GM12878 (cell line): ENCODE results near the gene WDR64. TPM values are rescaled to one million over a fixed set of nuclear protein-coding genes. Genes with fewer than 3 reads are reported as not detected.

Experiments used
- ATF7 ChIP-seq: fragments of 450-650 bp; IDR thresholded peaks from 2 replicates; pipeline ENCODE4 v1.6.1; 2016; ENCODE audit warnings: low read depth, mild to moderate bottlenecking
- BCLAF1 ChIP-seq: fragments of 450-650 bp; IDR thresholded peaks from 2 replicates; pipeline ENCODE4 v1.6.1; 2017; ENCODE audit warnings: antibody characterized with exemption, mild to moderate bottlenecking, moderate library complexity
- ESRRA ChIP-seq: IDR thresholded peaks from 2 replicates; pipeline ENCODE4 v1.6.1; 2012; ENCODE audit warnings: mild to moderate bottlenecking, low read length, improper control_type of control experiment
- IKZF2 ChIP-seq, 2 experiments: fragments of 450-650 bp; IDR thresholded peaks; 2 replicates each; pipeline ENCODE4 v1.6.1; 2017; ENCODE audit warnings: mild to moderate bottlenecking in 2 of 2, moderate library complexity in 2 of 2
- PAX8 ChIP-seq: fragments of 450-650 bp; IDR thresholded peaks from 2 replicates; pipeline ENCODE4 v1.6.1; 2017; ENCODE audit warnings: mild to moderate bottlenecking, moderate library complexity
- RAD51 ChIP-seq: fragments of 450-650 bp; IDR thresholded peaks from 2 replicates; pipeline ENCODE4 v1.6.1; 2016; ENCODE audit warnings: moderate library complexity, mild to moderate bottlenecking, inconsistent platforms
- SIX5 ChIP-seq: IDR thresholded peaks from 2 replicates; pipeline ENCODE4 v1.6.1; 2011; ENCODE audit warnings: mild to moderate bottlenecking, low read depth, low read length, moderate library complexity; ENCODE audit not compliant: severe bottlenecking
- SKIL ChIP-seq: fragments of 450-650 bp; IDR thresholded peaks from 2 replicates; pipeline ENCODE4 v1.6.1; 2017; ENCODE audit warnings: mild to moderate bottlenecking, low read depth, inconsistent platforms; ENCODE audit not compliant: poor library complexity, severe bottlenecking
- TCF3 ChIP-seq: IDR thresholded peaks from 2 replicates; pipeline ENCODE4 v1.6.1; 2012; ENCODE audit warnings: low read depth, mild to moderate bottlenecking, low read length, borderline replicate concordance; ENCODE audit not compliant: insufficient read depth
- ZBTB4 ChIP-seq: fragments of 450-650 bp; formaldehyde crosslinking; IDR thresholded peaks from 2 replicates; pipeline ENCODE4 v1.4.0; 2022; ENCODE audit warnings: mild to moderate bottlenecking, moderate library complexity
- ZNF592 ChIP-seq: fragments of 450-650 bp; IDR thresholded peaks from 2 replicates; pipeline ENCODE4 v1.6.1; 2017; ENCODE audit warnings: mild to moderate bottlenecking, moderate library complexity
- ZNF687 ChIP-seq: fragments of 450-650 bp; IDR thresholded peaks from 2 replicates; pipeline ENCODE4 v1.6.1; 2017; ENCODE audit warnings: mild to moderate bottlenecking, moderate library complexity
- polyA plus RNA-seq, 11 experiments: library from polyadenylated mRNA; depleted of rRNA in 4 of 11; unstranded in 6 of 11; stranded (reverse) in 5 of 11; fragments of >200 nt; fragmentation: Nextera tagmentation in 4 of 11; fragmentation: Illumina TruSeq in 1 of 11; extraction: Ambion mirVana in 4 of 11; extraction: Trizol in 1 of 11; gene quantifications; 1 replicate in 1 of 11; 2 replicates in 10 of 11; pipeline versions ENCODE4 v1.2.1 to v1.2.3, GENCODE V29; 2011 to 2016; ENCODE audit warnings: inconsistent platforms in 2 of 11, missing spikeins in 2 of 11, low read depth in 1 of 11
- total RNA-seq, 4 experiments: library from RNA; depleted of rRNA in 3 of 4; stranded (reverse); fragments of >200 nt in 3 of 4; fragmentation: Illumina TruSeq in 1 of 4; extraction: Trizol in 1 of 4; gene quantifications; 2 replicates each; pipeline versions ENCODE4 v1.2.1 to v1.2.3, GENCODE V29; 2013 to 2021

WDR64 gene
- total and polyA plus RNA-seq, 10 of the 15 experiments (the other 5 are each of a cell fraction or from before 2014, with no cell fraction given): 0.01 TPM; not detected in 9

GRCh38 chr1:241640149-241640866 lies 11.8 kb upstream of the WDR64 start, which contains the start of the genes CHML and OPN3 (continued):
- no peak for TF ChIP-seq RAD51
- no peak for TF ChIP-seq PAX8
- no peak for TF ChIP-seq ATF7
- TF ChIP-seq ZBTB4 (CRISPR knock-in tag): no peak
- TF ChIP-seq SKIL: no peak
- TF ChIP-seq TCF3: no peak
- no peak for TF ChIP-seq SIX5
- TF ChIP-seq ZNF687: no peak
- TF ChIP-seq IKZF2 (IDR thresholded peaks at IDR 0.05): no peak
- no peak for TF ChIP-seq BCLAF1
- TF ChIP-seq ZNF592: no peak
- no peak for TF ChIP-seq ESRRA
